IMR-90 (cell line): ENCODE measurements around the gene PAM16. TPM values are rescaled to one million over a fixed set of nuclear protein-coding genes. Genes with fewer than 3 reads are reported as not detected.
A peak's percentile ranks its signal among the peaks of the same experiment; 100 is the strongest.

Source experiments
- ATAC-seq: fragments of 200-7000 bp; cut with Tn5 transposase; 2 replicates; pipeline ENCODE4 v1.9.1; 2020; ENCODE audit warnings: low read depth, mild to moderate bottlenecking, moderate library complexity
- BruUV-seq: library from RNA; stranded (reverse); fragments of 400-500 nt; replicated peaks from 2 replicates; lab custom pipeline; 2021; lab: Mats Ljungman, UMichigan
- CTCF ChIA-PET: fragments of 300-600 bp; formaldehyde crosslinking; extraction: SDS; loops from one replicate; lab custom pipeline; 2021; ENCODE audit warnings: antibody characterized with exemption; lab: Yijun Ruan, JAX
- POLR2A ChIA-PET: fragments of 300-600 bp; sonication (Branson Sonifier 250); formaldehyde crosslinking; loops from one replicate; lab custom pipeline; 2022; ENCODE audit warnings: antibody characterized with exemption; ENCODE audit not compliant: unreplicated experiment; lab: Charles Lee
- DNase-seq: peaks from one replicate; pipeline ENCODE4 v3.0.0; 2013
- H2AFZ ChIP-seq: replicated peaks from 2 replicates; pipeline ENCODE3; 2013; ENCODE audit warnings: low read length, mild to moderate bottlenecking; ENCODE audit not compliant: poor library complexity
- H2AK5ac ChIP-seq: 2 replicates; pipeline ENCODE4 v1.6.1; 2013; ENCODE audit warnings: low read depth, low read length, inconsistent platforms
- H2AK9ac ChIP-seq: replicated peaks from 2 replicates; pipeline ENCODE3; 2013; ENCODE audit warnings: mild to moderate bottlenecking, low read depth, low read length, moderate library complexity; ENCODE audit not compliant: poor library complexity
- H2BK120ac ChIP-seq: 2 replicates; pipeline ENCODE4 v1.6.1; 2013; ENCODE audit warnings: low read depth, low read length, inconsistent platforms
- H2BK15ac ChIP-seq: 3 replicates; pipeline ENCODE4 v1.6.1; 2013; ENCODE audit warnings: low read depth, low read length, inconsistent platforms
- H2BK20ac ChIP-seq: 2 replicates; pipeline ENCODE4 v1.6.1; 2013; ENCODE audit warnings: low read depth, mild to moderate bottlenecking, inconsistent platforms, low read length, moderate library complexity
- H2BK5ac ChIP-seq: 2 replicates; pipeline ENCODE4 v1.6.1; 2013; ENCODE audit warnings: mild to moderate bottlenecking, low read depth, low read length, inconsistent platforms; ENCODE audit not compliant: poor library complexity, severe bottlenecking
- H3K14ac ChIP-seq: replicated peaks from 2 replicates; pipeline ENCODE4 v1.6.1; 2013; ENCODE audit warnings: low read depth, low read length, inconsistent platforms
- H3K18ac ChIP-seq: 2 replicates; pipeline ENCODE4 v1.6.1; 2013; ENCODE audit warnings: low read depth, low read length, control low read depth
- H3K23ac ChIP-seq: 2 replicates; pipeline ENCODE4 v1.6.1; 2013; ENCODE audit warnings: low read depth, low read length, inconsistent platforms
- H3K27ac ChIP-seq: 2 replicates; pipeline ENCODE4 v1.5.1; 2013; ENCODE audit warnings: mild to moderate bottlenecking, control low read depth, low read length; ENCODE audit not compliant: insufficient read depth
- H3K27me3 ChIP-seq: 2 replicates; pipeline ENCODE4 v1.6.1; 2013; ENCODE audit warnings: low read length; ENCODE audit not compliant: control insufficient read depth, insufficient read depth
- H3K36me3 ChIP-seq: 2 replicates; pipeline ENCODE4 v1.6.1; 2013; ENCODE audit warnings: low read length, mixed read lengths; ENCODE audit not compliant: control insufficient read depth, insufficient read depth
- H3K4ac ChIP-seq: 2 replicates; pipeline ENCODE4 v1.6.1; 2013; ENCODE audit warnings: low read depth, low read length, inconsistent platforms
- H3K4me1 ChIP-seq: 2 replicates; pipeline ENCODE4 v1.6.1; 2013; ENCODE audit warnings: low read length, mixed read lengths; ENCODE audit not compliant: control insufficient read depth, insufficient read depth
- H3K4me2 ChIP-seq: 2 replicates; pipeline ENCODE4 v1.6.1; 2013; ENCODE audit warnings: low read depth, mild to moderate bottlenecking, control low read depth, low read length, moderate library complexity
- H3K4me3 ChIP-seq: 2 replicates; pipeline ENCODE4 v1.5.1; 2013; ENCODE audit warnings: low read depth, mild to moderate bottlenecking, control low read depth, low read length, moderate library complexity; ENCODE audit not compliant: insufficient read depth
- H3K56ac ChIP-seq: 2 replicates; pipeline ENCODE4 v1.6.1; 2013; ENCODE audit warnings: low read length, inconsistent platforms; ENCODE audit not compliant: insufficient read depth; ENCODE audit errors: extremely low read depth
- H3K79me1 ChIP-seq, 2 experiments: 2 replicates each; pipeline ENCODE4 v1.6.1; 2013; ENCODE audit warnings: low read length in 2 of 2, inconsistent platforms in 1 of 2, low read depth in 1 of 2
- H3K9ac ChIP-seq: 2 replicates; pipeline ENCODE4 v1.6.1; 2013; ENCODE audit warnings: low read depth, low read length, control low read depth
- H3K9me1 ChIP-seq: 2 replicates; pipeline ENCODE4 v1.6.1; 2013; ENCODE audit warnings: low read length, inconsistent platforms; ENCODE audit not compliant: insufficient read depth
- H3K9me3 ChIP-seq: 2 replicates; pipeline ENCODE4 v1.6.1; 2013; ENCODE audit warnings: low read length; ENCODE audit not compliant: control insufficient read depth, insufficient read depth
- H4K20me1 ChIP-seq: 2 replicates; pipeline ENCODE4 v1.6.1; 2013; ENCODE audit warnings: low read length, inconsistent platforms; ENCODE audit not compliant: insufficient read depth
- H4K5ac ChIP-seq: 2 replicates; pipeline ENCODE4 v1.6.1; 2013; ENCODE audit warnings: mild to moderate bottlenecking, low read depth, low read length, control low read depth
- H4K8ac ChIP-seq, 2 experiments: 2 replicates each; pipeline ENCODE4 v1.6.1; 2013; ENCODE audit warnings: low read depth in 2 of 2, low read length in 2 of 2, control low read depth in 1 of 2, inconsistent platforms in 1 of 2
- H4K91ac ChIP-seq: 2 replicates; pipeline ENCODE4 v1.6.1; 2013; ENCODE audit warnings: low read depth, low read length, inconsistent platforms; ENCODE audit not compliant: insufficient read depth
- BHLHE40 ChIP-seq: fragments of 150-350 bp; IDR thresholded peaks from 2 replicates; pipeline ENCODE4 v1.6.1; 2016; ENCODE audit warnings: mild to moderate bottlenecking, low read depth, low read length
- CEBPB ChIP-seq: IDR thresholded peaks from 2 replicates; pipeline ENCODE4 v1.6.1; 2012; ENCODE audit warnings: low read depth, low read length, improper control_type of control experiment
- CHD1 ChIP-seq: IDR thresholded peaks from 2 replicates; pipeline ENCODE4 v1.6.1; 2012; ENCODE audit warnings: low read depth, low read length, improper control_type of control experiment
- FOS ChIP-seq: fragments of 150-350 bp; IDR thresholded peaks from 2 replicates; pipeline ENCODE4 v1.6.1; 2016; ENCODE audit warnings: low read depth, low read length
- NFE2L2 ChIP-seq: fragments of 150-350 bp; IDR thresholded peaks from 2 replicates; pipeline ENCODE4 v1.6.1; 2016; ENCODE audit warnings: low read depth, mild to moderate bottlenecking, low read length
- RAD21 ChIP-seq: IDR thresholded peaks from 2 replicates; pipeline ENCODE4 v1.6.1; 2012; ENCODE audit warnings: low read length, improper control_type of control experiment
- SMC3 ChIP-seq: fragments of 150-350 bp; IDR thresholded peaks from 2 replicates; pipeline ENCODE4 v1.6.1; 2016; ENCODE audit warnings: low read depth, mild to moderate bottlenecking, antibody characterized with exemption, low read length, moderate library complexity
- WGBS, 2 experiments: methylation state at CpG; one replicate each; pipeline versions ENCODE4 v1.1.5 to v1.1.7; 2013; ENCODE audit warnings: missing lambda C conversion rate in 2 of 2; ENCODE audit not compliant: insufficient read length in 1 of 2; ENCODE audit errors: extremely low coverage in 2 of 2; 5-methylcytosine and 5-hydroxymethylcytosine counted together
- dilution Hi-C: fragments of 300-500 bp; cut with HindIII; formaldehyde crosslinking; loops from one replicate; pipeline ENCODE4 v1.14.3; 2018; ENCODE audit warnings: low sequenced_read_pairs; ENCODE audit not compliant: unreplicated experiment
- in situ Hi-C: fragments of 300-500 bp; cut with MboI; formaldehyde crosslinking; loops from 3 replicates; pipeline ENCODE4 v1.14.3; 2019; ENCODE audit warnings: low sequenced_read_pairs, inconsistent platforms, mixed read lengths
- intact Hi-C: fragments of 100-400 bp; cut with micrococcal nuclease; formaldehyde crosslinking; loops from 2 replicates; pipeline ENCODE4 v1.10.0; 2022
- polyA plus RNA-seq, 3 experiments: library from polyadenylated mRNA; depleted of rRNA; stranded (reverse); fragments of >200 nt; gene quantifications; 2 replicates each; pipeline ENCODE4 v1.2.3, GENCODE V29; 2012; ENCODE audit warnings: low replicate concordance in 1 of 3
- total RNA-seq: library from RNA; depleted of rRNA; stranded (reverse); fragments of >200 nt; gene quantifications from 2 replicates; pipeline ENCODE4 v1.2.3, GENCODE V29; 2012
- TF ChIP-seq, protein P1 (sequence below): fragments of 150-350 bp; IDR thresholded peaks from 2 replicates; pipeline ENCODE4 v1.6.1; 2017; ENCODE audit warnings: mild to moderate bottlenecking, antibody characterized with exemption, low read length, low read depth
- TF ChIP-seq, protein P2 (sequence below): conservative IDR thresholded peaks from 2 replicates; pipeline ENCODE4 v1.5.1; 2012; ENCODE audit warnings: mild to moderate bottlenecking, low read depth, low read length, improper control_type of control experiment

The PAM16 gene
- total and polyA plus RNA-seq, 2 of the 4 experiments (the other 2 are of a cell fraction): 17.9 to 48.4 TPM

DNA sequence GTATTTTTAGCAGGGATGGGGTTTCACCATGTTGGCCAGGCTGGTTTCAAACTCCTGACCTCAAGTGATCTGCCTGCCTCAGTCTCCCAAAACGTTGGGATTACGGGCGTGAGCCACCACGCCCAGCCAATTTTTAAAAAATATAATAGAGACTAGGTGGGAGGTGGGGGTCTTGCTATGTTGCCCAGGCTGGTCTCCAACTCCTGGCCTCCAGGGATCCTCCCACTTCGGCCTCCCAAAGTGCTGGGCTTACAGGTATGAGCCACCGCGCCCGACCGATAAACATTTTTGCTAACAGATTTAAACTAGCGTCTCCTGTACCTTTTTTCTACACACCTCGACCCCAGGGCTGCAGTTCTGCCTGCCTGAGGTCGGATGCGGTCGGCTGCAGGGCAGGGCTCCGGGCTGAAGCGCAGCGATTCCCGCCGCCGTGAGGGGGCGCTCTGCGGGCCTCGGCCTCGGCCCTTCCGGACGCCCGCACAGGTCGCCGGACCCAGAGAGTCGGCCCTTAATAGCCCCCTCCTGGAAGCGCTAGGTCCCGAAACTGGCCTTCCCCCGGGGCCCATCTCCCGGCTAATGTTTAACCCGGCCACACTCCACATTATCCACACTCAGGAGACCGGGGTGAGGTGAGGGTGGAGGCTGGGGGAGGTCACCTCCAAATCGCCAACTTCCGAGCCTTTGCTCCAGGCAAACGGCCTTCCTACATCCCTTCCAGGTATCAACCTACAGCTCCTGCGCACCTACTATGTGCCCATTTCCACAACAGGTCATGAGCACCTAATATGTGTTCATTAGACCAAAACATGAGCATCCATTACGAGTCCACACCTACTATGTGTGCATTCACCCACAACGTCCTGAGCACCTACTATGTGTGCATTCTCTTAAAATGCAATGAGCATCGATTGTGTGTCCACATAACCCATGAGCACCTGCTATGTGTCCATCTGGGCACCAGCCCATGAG is 37.3 kb downstream of the PAM16 start:
- TF ChIP-seq RAD21: peak; percentile 28; the same call in 1 of the 2 replicates
- TF ChIP-seq SMC3: peak; percentile 22; the same call in 1 of the 2 replicates
- TF ChIP-seq, protein P1, sequence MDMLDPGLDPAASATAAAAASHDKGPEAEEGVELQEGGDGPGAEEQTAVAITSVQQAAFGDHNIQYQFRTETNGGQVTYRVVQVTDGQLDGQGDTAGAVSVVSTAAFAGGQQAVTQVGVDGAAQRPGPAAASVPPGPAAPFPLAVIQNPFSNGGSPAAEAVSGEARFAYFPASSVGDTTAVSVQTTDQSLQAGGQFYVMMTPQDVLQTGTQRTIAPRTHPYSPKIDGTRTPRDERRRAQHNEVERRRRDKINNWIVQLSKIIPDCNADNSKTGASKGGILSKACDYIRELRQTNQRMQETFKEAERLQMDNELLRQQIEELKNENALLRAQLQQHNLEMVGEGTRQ: no peak
- TF ChIP-seq NFE2L2: no peak
- TF ChIP-seq, protein P2, sequence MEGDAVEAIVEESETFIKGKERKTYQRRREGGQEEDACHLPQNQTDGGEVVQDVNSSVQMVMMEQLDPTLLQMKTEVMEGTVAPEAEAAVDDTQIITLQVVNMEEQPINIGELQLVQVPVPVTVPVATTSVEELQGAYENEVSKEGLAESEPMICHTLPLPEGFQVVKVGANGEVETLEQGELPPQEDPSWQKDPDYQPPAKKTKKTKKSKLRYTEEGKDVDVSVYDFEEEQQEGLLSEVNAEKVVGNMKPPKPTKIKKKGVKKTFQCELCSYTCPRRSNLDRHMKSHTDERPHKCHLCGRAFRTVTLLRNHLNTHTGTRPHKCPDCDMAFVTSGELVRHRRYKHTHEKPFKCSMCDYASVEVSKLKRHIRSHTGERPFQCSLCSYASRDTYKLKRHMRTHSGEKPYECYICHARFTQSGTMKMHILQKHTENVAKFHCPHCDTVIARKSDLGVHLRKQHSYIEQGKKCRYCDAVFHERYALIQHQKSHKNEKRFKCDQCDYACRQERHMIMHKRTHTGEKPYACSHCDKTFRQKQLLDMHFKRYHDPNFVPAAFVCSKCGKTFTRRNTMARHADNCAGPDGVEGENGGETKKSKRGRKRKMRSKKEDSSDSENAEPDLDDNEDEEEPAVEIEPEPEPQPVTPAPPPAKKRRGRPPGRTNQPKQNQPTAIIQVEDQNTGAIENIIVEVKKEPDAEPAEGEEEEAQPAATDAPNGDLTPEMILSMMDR: peak; percentile 47
- TF ChIP-seq FOS: no peak
- no peak for TF ChIP-seq CHD1
- TF ChIP-seq CEBPB: no peak
- TF ChIP-seq BHLHE40: no peak

More for the DNA sequence above, 37.3 kb downstream of the PAM16 start:
- Histone ChIP-seq H4K8ac (peak overlapping the region; percentile 9 to 46; a peak in 1 of 4 replicates), H3K4me1 (peaks cover 24% of the 10 kb centered on the region), H3K9ac (no peak overlapping the region), H3K79me1 (peaks cover 6 to 35% of the 10 kb centered on the region in 2 experiments; a peak in 3 of 4 replicates), H3K23ac (peak overlapping the region; percentile 64; the same call in 1 of the 2 replicates), H2AK9ac (peak overlapping the region; percentile 44), H4K91ac (no peak overlapping the region), H2BK20ac (no peak overlapping the region), H2BK5ac (no peak overlapping the region), H3K9me3 (no peaks in the 10 kb centered on the region), H3K14ac (no peak overlapping the region), H3K9me1 (peaks cover 22% of the 10 kb centered on the region), H3K4me3 (no peak overlapping the region), H4K5ac (0 out of 2 replicates have a peak overlapping the region, but pooled peaks have one; percentile 4), H4K20me1 (peaks cover 24% of the 10 kb centered on the region), H2BK15ac (no peak overlapping the region), H3K18ac (no peak overlapping the region), H3K4ac (peak overlapping the region; percentile 54; the same call in 1 of the 2 replicates), H2AFZ (peak overlapping the region; percentile 34), H2BK120ac (no peak overlapping the region), H3K27me3 (no peaks in the 10 kb centered on the region), H3K27ac (no peak overlapping the region), H3K4me2 (0 out of 2 replicates have a peak overlapping the region, but pooled peaks have one; percentile 5), H3K36me3 (no peaks in the 10 kb centered on the region), H3K56ac (no peak overlapping the region), H2AK5ac (peak overlapping the region; percentile 7; the same call in 1 of the 2 replicates)
- dilution Hi-C loops: no loop called here
- ATAC-seq (no peak), DNase-seq (no peak)
- intact Hi-C loops: loop anchor here (2.0 kb wide), 1 partner anchor 37 kb away; the partner anchor contains the start of gene PAM16
- ChIA-PET CTCF (no interaction called here), POLR2A (no interaction called here)
- no TSS peak for BruUV-seq
- 75% methylated on average over 4 of the region's 43 CpGs; no CpG with 5 or more reads in 1 of the 2 experiments for WGBS, 2 experiments
- in situ Hi-C loops: no loop called here
